GM18507 (cell line): ENCODE results near the gene ABCA1.
"Not testable (repeated sequence)": the region's sequence is repeated elsewhere in the genome, so short reads cannot be mapped to it uniquely, and the experiment has no call there.

Source experiments
- DNase-seq: peaks from one replicate; pipeline ENCODE4 v3.0.0; 2011; ENCODE audit warnings: low read depth; ENCODE audit not compliant: insufficient read length; ENCODE audit errors: extremely low spot score
- FAIRE-seq: peaks from 2 replicates; lab custom pipeline; 2011; peaks lifted over from hg19 to GRCh38; lab: Jason Lieb, UNC

The ABCA1 gene

DNA sequence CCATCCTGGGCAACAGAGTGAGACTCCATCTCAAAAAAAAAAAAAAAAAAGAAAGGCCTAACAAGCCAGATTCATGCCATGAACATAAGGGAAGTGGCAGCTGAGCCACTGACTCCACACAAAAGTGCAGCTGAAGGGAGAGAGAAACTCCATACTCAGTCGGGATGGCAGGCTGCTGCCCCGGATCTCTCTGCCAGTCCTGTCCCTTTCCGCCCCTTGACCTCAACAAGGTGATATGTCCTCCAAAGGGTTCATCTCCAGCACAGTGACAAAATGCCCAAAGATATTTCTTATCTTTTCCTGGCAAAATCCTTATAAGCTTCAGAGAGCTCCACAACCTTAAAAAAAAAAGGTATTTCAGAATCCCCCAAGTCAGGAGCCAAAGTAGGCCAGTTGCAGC, 52.6 kb downstream of the ABCA1 start:
- DNase-seq (no peak), FAIRE-seq (no peak)

DNA sequence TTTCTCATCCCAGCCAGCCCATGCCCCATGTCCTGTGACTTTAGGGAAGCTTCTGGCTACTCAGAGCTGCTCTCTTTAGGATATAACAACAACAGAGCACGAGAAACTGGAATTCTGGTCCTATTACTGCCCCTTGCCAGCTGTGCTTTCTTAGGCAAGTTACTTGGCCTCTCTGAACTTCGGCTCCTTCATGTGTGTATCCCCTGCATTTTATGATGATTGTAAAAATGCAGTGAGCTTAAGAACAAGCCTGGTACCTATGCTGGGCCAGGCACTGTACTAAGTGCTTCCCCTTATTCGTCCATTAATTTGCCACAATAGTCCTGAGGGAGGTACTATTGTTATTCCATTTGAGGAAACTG, 54.5 kb downstream of the ABCA1 start:
- DNase-seq: no peak
- FAIRE-seq: no peak

DNA sequence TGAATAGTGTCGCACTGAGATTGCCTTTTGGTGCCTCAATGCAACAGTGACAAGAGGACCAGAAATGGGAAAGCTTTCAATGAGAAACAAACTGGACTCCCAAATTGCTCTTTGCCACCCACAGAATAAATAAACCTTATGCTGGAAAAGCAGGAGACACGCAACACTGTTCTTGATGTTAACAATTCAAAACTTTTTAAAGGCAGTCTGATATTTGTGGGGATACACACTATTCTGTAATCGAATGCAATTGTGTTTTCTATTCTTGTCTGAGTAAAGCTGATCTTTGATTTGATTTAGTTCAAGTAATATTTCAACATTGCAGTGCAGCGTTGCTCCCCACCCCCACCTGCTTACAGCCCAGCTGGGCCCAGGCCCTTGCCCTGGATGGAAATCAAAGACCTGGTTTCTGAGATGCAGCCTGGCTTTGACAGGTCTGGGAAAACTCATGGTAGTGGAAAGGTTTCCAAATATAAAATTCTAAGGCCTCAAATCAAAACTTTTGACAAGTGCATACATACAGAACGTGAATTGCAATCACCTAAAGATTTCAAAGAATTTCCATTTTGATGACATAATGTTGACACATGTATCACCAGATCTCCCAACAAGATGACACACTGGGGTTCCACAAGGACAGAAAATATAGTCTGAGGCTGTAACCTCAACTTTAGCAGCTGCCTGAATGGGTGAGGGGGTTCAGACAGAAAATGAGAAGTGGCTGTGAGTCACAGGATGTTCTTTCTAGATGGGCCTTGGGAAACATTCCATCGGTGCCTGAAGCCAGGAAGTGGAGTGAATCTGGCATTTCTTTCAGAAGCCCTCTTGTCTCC, 55.1 kb downstream of the ABCA1 start:
- FAIRE-seq (no peak), DNase-seq (no peak)

GRCh38 chr9:104871961-104872527, 55.9 kb downstream of the ABCA1 start:
- no peak for FAIRE-seq
- no peak for DNase-seq

DNA sequence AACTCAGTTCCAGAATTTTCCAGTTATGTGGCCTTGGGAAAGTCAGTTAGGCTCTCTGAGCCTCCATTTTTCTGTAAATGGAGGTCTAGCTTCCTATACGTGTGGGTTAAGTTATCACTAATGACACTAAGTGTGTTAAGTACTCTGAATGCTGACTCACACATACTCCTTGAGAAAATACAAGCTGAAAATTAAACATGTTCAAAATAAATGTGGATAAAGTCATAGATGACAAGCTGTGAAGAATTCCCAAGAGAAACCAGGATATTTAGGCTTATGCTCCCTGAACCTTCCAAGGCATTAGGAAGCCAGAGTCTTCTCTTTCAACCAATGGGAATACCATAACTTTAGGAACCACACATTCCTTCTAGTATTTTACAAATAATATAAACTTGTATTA, 58.1 kb downstream of the ABCA1 start:
- DNase-seq: no peak
- FAIRE-seq: no peak

- DNase-seq (no peak), FAIRE-seq (no peak)
These were observed 59.1 kb downstream of the ABCA1 start for GRCh38 chr9:104868687-104869404.

DNA sequence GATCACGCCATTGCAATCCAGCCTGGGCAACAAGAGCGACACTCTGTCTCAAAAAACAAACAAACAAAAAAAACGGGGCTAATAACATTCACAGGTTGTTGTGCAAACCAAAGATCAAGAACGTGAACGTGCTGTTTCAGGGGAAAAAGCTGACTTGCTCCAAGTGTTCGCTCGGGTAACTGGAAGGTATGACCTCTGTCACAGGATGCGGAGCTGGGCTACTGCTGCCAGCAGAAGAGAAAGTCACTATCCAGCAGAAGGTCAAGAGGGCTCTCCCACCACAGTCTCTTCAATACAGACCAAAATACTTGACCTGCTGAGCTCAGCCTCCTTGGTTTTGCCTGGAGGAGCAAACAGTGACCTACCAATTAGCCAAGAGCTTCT, 59.7 kb downstream of the ABCA1 start:
- no peak for FAIRE-seq
- no peak for DNase-seq

DNA sequence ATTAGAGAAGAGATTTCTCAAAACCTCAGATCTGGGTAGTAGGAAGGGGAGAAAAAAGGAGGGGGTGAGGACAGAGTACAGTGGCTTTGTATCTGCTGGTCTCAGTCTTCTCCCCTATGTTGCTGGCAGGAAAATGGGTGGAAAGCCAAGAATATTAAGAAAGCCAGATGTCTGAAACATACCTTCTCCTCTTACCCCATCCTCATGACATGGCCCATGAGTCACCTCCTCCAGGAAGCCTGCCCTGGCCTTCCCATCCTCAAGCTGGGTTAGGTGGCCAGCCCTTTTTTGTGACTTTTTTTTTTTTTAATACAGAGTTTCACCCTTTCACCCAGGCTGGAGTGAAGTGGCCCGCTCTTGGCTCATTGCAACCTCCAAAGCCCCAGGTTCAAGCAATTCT, 61.8 kb downstream of the ABCA1 start:
- DNase-seq: no peak
- no peak for FAIRE-seq

- DNase-seq: no peak
- no peak for FAIRE-seq
These were observed 63.3 kb downstream of the ABCA1 start for GRCh38 chr9:104864675-104865104.

GRCh38 chr9:104863180-104863883, 64.6 kb downstream of the ABCA1 start:
- DNase-seq (peak; percentile 29), FAIRE-seq (peak; percentile 79)

- FAIRE-seq (no peak), DNase-seq (no peak)
These were observed 66.6 kb downstream of the ABCA1 start for GRCh38 chr9:104861397-104861796.

- FAIRE-seq (no peak), DNase-seq (no peak)
These were observed 67.7 kb downstream of the ABCA1 start for GRCh38 chr9:104860263-104860662.

GRCh38 chr9:104858846-104859245, 69.1 kb downstream of the ABCA1 start:
- FAIRE-seq (no peak), DNase-seq (no peak)

DNA sequence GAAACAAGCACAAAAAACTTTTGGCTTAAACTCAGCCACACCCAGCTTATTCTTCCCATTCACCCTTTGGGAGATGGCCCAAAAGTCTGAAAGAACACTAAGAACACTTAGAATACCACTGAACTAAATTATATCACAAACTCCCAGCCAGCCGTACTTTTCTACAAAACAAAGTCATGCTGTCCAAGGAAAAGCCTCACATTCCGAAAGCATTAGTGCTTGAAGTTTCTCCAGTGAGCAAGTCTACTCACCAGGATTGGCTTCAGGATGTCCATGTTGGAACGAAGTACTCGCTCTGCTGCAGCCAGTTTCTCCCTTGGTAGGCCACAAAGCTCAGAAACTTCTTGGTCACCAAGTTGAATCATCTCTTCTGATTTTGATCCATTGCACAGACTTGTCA, 69.7 kb downstream of the ABCA1 start:
- FAIRE-seq (no peak), DNase-seq (no peak)

- FAIRE-seq (no peak), DNase-seq (no peak)
These were observed 71.5 kb downstream of the ABCA1 start for GRCh38 chr9:104856413-104856941.

DNA sequence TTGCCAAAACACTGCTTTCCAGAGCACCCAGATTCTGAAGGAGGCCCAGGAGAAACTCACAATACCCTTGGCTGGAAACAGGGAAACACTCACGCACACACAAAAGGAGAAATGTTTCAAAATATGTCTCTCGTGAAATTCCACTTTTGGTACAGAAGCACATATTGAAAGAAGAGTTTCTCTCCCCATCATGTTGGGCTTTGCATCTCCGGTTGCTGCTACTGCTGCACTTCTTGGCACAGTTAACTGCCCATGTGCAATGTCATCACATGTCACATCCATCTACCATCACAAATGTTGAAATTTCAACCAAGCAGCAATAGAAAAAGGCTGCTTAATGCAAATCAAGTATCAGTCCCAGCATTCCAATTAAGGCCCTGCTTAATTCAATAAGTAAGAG, 72.1 kb downstream of the ABCA1 start:
- DNase-seq (no peak), FAIRE-seq (no peak)

DNA sequence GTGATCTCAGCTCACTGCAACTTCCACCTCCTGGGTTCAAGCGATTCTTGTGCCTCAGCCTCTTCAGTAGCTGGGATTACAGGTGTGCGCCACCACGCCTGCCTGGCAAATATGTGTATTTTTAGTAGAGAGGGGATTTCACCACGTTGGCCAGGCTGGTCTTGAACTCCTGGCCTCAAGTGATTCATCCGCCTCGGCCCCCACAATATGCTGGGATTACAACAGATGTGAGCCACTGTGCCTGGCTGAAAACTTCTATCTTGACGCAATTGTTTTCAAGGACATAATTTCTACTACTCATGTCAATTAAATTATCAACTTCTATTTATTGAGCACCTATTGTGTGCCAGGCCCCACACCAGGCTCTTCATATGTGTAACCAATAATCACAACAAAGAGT, 72.7 kb downstream of the ABCA1 start:
- not testable (repeated sequence) for FAIRE-seq, DNase-seq

- DNase-seq: no peak
- no peak for FAIRE-seq
These were observed 73.3 kb downstream of the ABCA1 start for GRCh38 chr9:104854613-104855012.

DNA sequence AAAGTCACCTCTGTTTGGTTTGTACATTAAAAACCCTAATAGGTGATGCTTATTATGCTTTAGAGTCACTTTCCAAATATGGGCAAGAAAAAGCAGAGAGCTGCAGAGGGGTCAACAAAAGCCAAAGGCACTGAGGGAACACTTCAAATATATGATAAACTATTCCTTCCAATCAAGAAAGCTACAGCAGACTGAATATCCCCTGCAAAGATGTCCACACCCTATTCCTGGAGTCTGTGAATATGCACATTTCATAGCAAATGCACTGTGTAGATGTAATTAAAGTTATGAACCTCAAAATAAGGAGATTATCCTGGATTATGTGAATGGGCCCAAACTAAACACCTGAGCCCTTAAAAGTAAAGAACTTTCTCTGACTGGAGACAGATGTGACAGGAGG, 74.3 kb downstream of the ABCA1 start:
- FAIRE-seq: no peak
- no peak for DNase-seq

DNA sequence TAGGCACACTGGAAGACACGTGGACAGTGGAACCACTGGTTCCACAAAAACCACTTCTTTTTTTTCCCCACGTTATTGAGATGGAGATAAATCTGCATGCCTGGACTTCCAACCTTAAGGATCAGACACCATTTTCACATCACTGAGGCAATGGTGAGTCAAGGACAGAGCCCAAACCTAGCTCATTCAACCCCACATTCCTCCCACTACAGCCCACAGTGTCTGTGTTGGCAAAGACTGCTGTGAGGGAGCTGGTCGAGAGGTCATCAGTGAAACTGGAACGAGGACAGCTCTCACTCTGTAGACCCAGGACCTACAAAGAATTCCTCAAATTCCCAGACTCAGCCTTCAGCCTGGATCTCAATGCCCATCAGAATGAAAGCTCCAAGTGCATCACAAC, 74.8 kb downstream of the ABCA1 start:
- DNase-seq: no peak
- FAIRE-seq: no peak
